GM12878 (cell line): ENCODE results near the gene MYO7A.

Experiments used
- CTCF ChIP-seq, 3 experiments: IDR thresholded peaks in 2 of 3; conservative IDR thresholded peaks in 1 of 3; 2 replicates each; pipeline ENCODE4 v1.5.1; 2011; ENCODE audit warnings: low read depth in 3 of 3, low read length in 3 of 3, mild to moderate bottlenecking in 3 of 3, control low read depth in 2 of 3, moderate library complexity in 2 of 3, inconsistent platforms in 1 of 3, mixed read lengths in 1 of 3; ENCODE audit not compliant: control insufficient read depth in 2 of 3, insufficient read depth in 1 of 3; ENCODE audit errors: extremely low read depth in 1 of 3
- JUNB ChIP-seq: IDR thresholded peaks from 2 replicates; pipeline ENCODE4 v1.6.1; 2016; ENCODE audit warnings: antibody characterized with exemption, mild to moderate bottlenecking
- POLR2A ChIP-seq: IDR thresholded peaks from 2 replicates; pipeline ENCODE4 v1.6.1; 2011; ENCODE audit warnings: low read depth, mild to moderate bottlenecking, low read length
- POLR2AphosphoS2 ChIP-seq: IDR thresholded peaks from 2 replicates; pipeline ENCODE4 v1.6.1; 2011; ENCODE audit warnings: low read depth, mild to moderate bottlenecking, low read length, improper control_type of control experiment, moderate library complexity
- SMC3 ChIP-seq: IDR thresholded peaks from 2 replicates; pipeline ENCODE4 v1.6.1; 2011; ENCODE audit warnings: low read length, improper control_type of control experiment, borderline replicate concordance
- SRF ChIP-seq, 2 experiments: IDR thresholded peaks; 2 replicates each; pipeline ENCODE4 v1.6.1; 2011; ENCODE audit warnings: low read depth in 2 of 2, low read length in 2 of 2, mild to moderate bottlenecking in 1 of 2, moderate library complexity in 1 of 2
- TCF7 ChIP-seq: IDR thresholded peaks from 2 replicates; pipeline ENCODE4 v1.6.1; 2014; ENCODE audit warnings: antibody characterized with exemption, borderline replicate concordance
- YY1 ChIP-seq: IDR thresholded peaks from 2 replicates; pipeline ENCODE4 v1.6.1; 2011; ENCODE audit warnings: low read depth, mild to moderate bottlenecking, low read length
- ZBTB11 ChIP-seq: fragments of 450-650 bp; formaldehyde crosslinking; IDR thresholded peaks from 2 replicates; pipeline ENCODE4 v1.5.0; 2022; ENCODE audit warnings: mild to moderate bottlenecking, missing genetic modification characterization

- TF ChIP-seq YY1: no peak
- TF ChIP-seq SMC3: no peak
- TF ChIP-seq CTCF (IDR thresholded peaks at IDR 0.05 in 2 of 3, conservative IDR thresholded peaks at IDR 0.05 in 1 of 3; ENCODE audit: control insufficient read depth in 2 of 3, extremely low read depth in 1 of 3, insufficient read depth in 1 of 3, low read depth in 3 of 3, low read length in 3 of 3): no peak
- no peak for TF ChIP-seq JUNB
- no peak for TF ChIP-seq SRF (IDR thresholded peaks at IDR 0.05; ENCODE audit: low read depth in 2 of 2, low read length in 2 of 2)
- TF ChIP-seq POLR2A: no peak
- no peak for TF ChIP-seq ZBTB11 (CRISPR knock-in tag)
- TF ChIP-seq TCF7: no peak
- TF ChIP-seq POLR2AphosphoS2: no peak
These were observed 1.2 kb upstream of the MYO7A start for GRCh38 chr11:77126861-77127234.
